PC-3 (cell line): ENCODE data around the gene CD6. TPM values are rescaled to one million over a fixed set of nuclear protein-coding genes. Genes with fewer than 3 reads are reported as not detected.
"Not testable (repeated sequence)": the region's sequence is repeated elsewhere in the genome, so short reads cannot be mapped to it uniquely, and the experiment has no call there.

Experiments
- ATAC-seq: fragments of 200-7000 bp; cut with Tn5 transposase; 2 replicates; pipeline ENCODE4 v1.9.1; 2020; ENCODE audit warnings: mild to moderate bottlenecking, moderate library complexity
- BruUV-seq: library from RNA; stranded (reverse); fragments of 400-500 nt; replicated peaks from 2 replicates; lab custom pipeline; 2021; lab: Mats Ljungman, UMichigan
- CTCF ChIA-PET: fragments of 300-600 bp; sonication (Branson Sonifier 250); formaldehyde crosslinking; loops from one replicate; lab custom pipeline; 2022; ENCODE audit warnings: antibody characterized with exemption; lab: Charles Lee
- POLR2A ChIA-PET: fragments of 300-600 bp; sonication (Branson Sonifier 250); formaldehyde crosslinking; loops from one replicate; lab custom pipeline; 2022; ENCODE audit warnings: antibody characterized with exemption; ENCODE audit not compliant: unreplicated experiment; lab: Charles Lee
- DNase-seq: peaks from one replicate; pipeline ENCODE4 v3.0.0-alpha.2; 2015
- H2AFZ ChIP-seq: fragments of 300-600 bp; sonication (generic); 2 replicates; pipeline ENCODE4 v1.6.0; 2016; ENCODE audit warnings: antibody characterized with exemption, low read length
- H3F3A ChIP-seq: fragments of 300-600 bp; sonication (generic); one replicate; pipeline ENCODE4 v1.6.0; 2017; ENCODE audit warnings: antibody characterized with exemption, low read length, control low read depth, mild to moderate bottlenecking; ENCODE audit not compliant: unreplicated experiment
- H3K27ac ChIP-seq: fragments of 300-600 bp; sonication (generic); 2 replicates; pipeline ENCODE4 v1.5.1; 2016; ENCODE audit warnings: mild to moderate bottlenecking, low read length
- H3K27me3 ChIP-seq: fragments of 300-600 bp; sonication (generic); 2 replicates; pipeline ENCODE4 v1.6.1; 2016; ENCODE audit warnings: low read length, mixed read lengths
- H3K36me3 ChIP-seq: fragments of 300-600 bp; sonication (generic); 2 replicates; pipeline ENCODE4 v1.6.1; 2016; ENCODE audit warnings: low read depth, mixed run types, low read length, mixed read lengths
- H3K4me1 ChIP-seq: fragments of 300-600 bp; sonication (generic); 2 replicates; pipeline ENCODE4 v1.5.1; 2016; ENCODE audit warnings: low read length; ENCODE audit not compliant: insufficient read depth
- H3K4me2 ChIP-seq: fragments of 300-600 bp; sonication (generic); 2 replicates; pipeline ENCODE4 v1.6.0; 2016; ENCODE audit warnings: low read length
- H3K4me3 ChIP-seq: fragments of 300-600 bp; sonication (generic); 2 replicates; pipeline ENCODE4 v1.5.1; 2016; ENCODE audit warnings: mild to moderate bottlenecking, low read length, mixed read lengths
- H3K79me2 ChIP-seq: fragments of 300-600 bp; sonication (generic); 2 replicates; pipeline ENCODE4 v1.6.1; 2017; ENCODE audit warnings: low read length, mixed read lengths
- H3K9ac ChIP-seq: fragments of 300-600 bp; sonication (generic); 2 replicates; pipeline ENCODE4 v1.6.0; 2016; ENCODE audit warnings: mild to moderate bottlenecking, low read length
- H3K9me2 ChIP-seq: fragments of 300-600 bp; sonication (generic); replicated peaks from 2 replicates; pipeline ENCODE4 v1.6.1; 2016; ENCODE audit warnings: mixed run types, low read length, mixed read lengths
- H3K9me3 ChIP-seq: fragments of 300-600 bp; sonication (generic); 2 replicates; pipeline ENCODE4 v1.6.1; 2016; ENCODE audit warnings: low read length, mixed read lengths
- H4K20me1 ChIP-seq: fragments of 300-600 bp; sonication (generic); 2 replicates; pipeline ENCODE4 v1.6.1; 2016; ENCODE audit warnings: low read length, mixed read lengths
- CTCF ChIP-seq: fragments of 300-600 bp; sonication (generic); conservative IDR thresholded peaks from 2 replicates; pipeline ENCODE4 v1.5.1; 2017; ENCODE audit warnings: antibody characterized with exemption, low read depth, mild to moderate bottlenecking, low read length
- EZH2 ChIP-seq: fragments of 300-600 bp; sonication (generic); IDR thresholded peaks from one replicate; pipeline ENCODE4 v1.6.1; 2017; ENCODE audit warnings: antibody characterized with exemption, mild to moderate bottlenecking, low read length; ENCODE audit not compliant: unreplicated experiment
- EZH2phosphoT487 ChIP-seq: fragments of 300-600 bp; sonication (generic); IDR thresholded peaks from 2 replicates; pipeline ENCODE4 v1.6.1; 2018; ENCODE audit warnings: mild to moderate bottlenecking, antibody characterized with exemption, low read length, borderline replicate concordance
- intact Hi-C: fragments of 100-400 bp; cut with micrococcal nuclease; formaldehyde crosslinking; loops from 2 replicates; pipeline ENCODE4 v1.9.0; 2023
- total RNA-seq: library from RNA; depleted of rRNA; stranded (reverse); fragments of >200 nt; gene quantifications from 2 replicates; pipeline ENCODE4 v1.2.3, GENCODE V29; 2014

Gene CD6
- total RNA-seq, 1 experiment from 2014 or later = not detected

- Histone ChIP-seq H3K4me2 (no peak overlapping the region), H3K27ac (no peak overlapping the region), H3K9me3 (no peaks in the 10 kb centered on the region), H3K9me2 (no peaks in the 10 kb centered on the region), H3K4me1 (no peaks in the 10 kb centered on the region), H4K20me1 (no peaks in the 10 kb centered on the region), H3K27me3 (peaks cover 33% of the 10 kb centered on the region), H3K79me2 (no peaks in the 10 kb centered on the region), H3K36me3 (no peaks in the 10 kb centered on the region), H2AFZ (no peak overlapping the region), H3F3A (no peaks in the 10 kb centered on the region), H3K9ac (no peak overlapping the region), H3K4me3 (no peak overlapping the region)
- TF ChIP-seq EZH2phosphoT487 (no peak), CTCF (no peak), EZH2 (no peak)
- no TSS peak for BruUV-seq
- ChIA-PET CTCF (interaction anchor here (1.0 kb wide), 1 partner anchor 56 kb away, joined by 4 read pairs; no protein-coding TSS in a partner anchor), POLR2A (interaction anchor here (0.6 kb wide), 1 partner anchor 15 kb away, joined by 3 read pairs; no protein-coding TSS in a partner anchor)
- intact Hi-C loops = loop anchor here (1.0 kb wide), 3 partner anchors 158 to 216 kb away; no protein-coding TSS in a partner anchor
- ATAC-seq (no peak), DNase-seq (no peak)
Observed at GRCh38 chr11:60970890-60971289, 590 bp upstream of the CD6 start.

DNA sequence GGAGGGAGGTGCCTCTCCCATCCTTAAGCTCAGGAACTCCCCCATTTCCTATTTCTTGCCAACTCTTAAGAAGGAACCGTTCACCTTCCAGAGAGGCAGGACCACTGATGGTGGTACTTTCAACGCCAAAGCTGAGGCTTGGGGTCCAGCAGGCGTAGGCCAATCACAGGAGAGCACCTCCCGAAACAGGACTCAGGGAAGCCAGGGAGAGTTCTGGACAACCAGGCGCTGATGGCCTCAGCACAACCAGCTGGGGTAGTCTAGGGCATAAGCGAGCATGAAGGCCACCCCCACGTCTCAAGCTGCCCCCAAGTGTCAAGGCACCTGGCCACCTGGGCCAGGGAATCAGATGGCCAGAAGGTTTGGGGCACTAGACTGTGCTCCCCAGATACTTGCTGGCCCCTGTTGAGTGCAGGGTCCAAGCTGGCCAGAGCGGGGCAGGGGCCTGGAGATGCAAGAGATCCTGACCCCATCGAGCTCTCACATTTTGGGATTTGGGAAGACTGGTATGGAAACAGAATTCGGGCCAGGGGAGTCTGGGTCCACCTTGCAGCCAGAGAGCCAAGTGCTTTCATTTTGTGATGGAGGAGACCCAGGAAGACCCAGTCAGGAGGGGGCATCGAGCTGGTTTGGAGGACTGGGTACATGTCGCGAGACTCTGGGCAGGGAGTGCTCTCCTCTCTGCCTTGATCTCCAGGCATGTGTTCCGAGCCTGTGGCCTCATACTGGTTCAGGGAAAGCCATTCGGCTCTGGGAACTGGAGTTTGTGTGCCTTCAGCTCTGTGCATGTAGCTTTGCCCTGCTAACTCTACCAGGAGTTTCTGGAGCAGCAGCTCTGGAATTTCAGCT is 926 bp downstream of the CD6 start:
- BruUV-seq = no TSS peak
- Histone ChIP-seq H2AFZ (no peak overlapping the region), H4K20me1 (no peaks in the 10 kb centered on the region), H3K79me2 (no peaks in the 10 kb centered on the region), H3K4me2 (no peak overlapping the region), H3F3A (no peaks in the 10 kb centered on the region), H3K4me1 (no peaks in the 10 kb centered on the region), H3K9me2 (no peaks in the 10 kb centered on the region), H3K4me3 (no peak overlapping the region), H3K27me3 (peaks cover 18% of the 10 kb centered on the region; the same call in 1 of the 2 replicates), H3K27ac (no peak overlapping the region), H3K36me3 (no peaks in the 10 kb centered on the region), H3K9ac (no peak overlapping the region), H3K9me3 (no peaks in the 10 kb centered on the region)
- ChIA-PET CTCF (no interaction called here), POLR2A (no interaction called here)
- no peak for DNase-seq
- ATAC-seq = no peak
- intact Hi-C loops = no loop called here
- TF ChIP-seq CTCF = no peak
- no peak for TF ChIP-seq EZH2phosphoT487
- no peak for TF ChIP-seq EZH2

DNA sequence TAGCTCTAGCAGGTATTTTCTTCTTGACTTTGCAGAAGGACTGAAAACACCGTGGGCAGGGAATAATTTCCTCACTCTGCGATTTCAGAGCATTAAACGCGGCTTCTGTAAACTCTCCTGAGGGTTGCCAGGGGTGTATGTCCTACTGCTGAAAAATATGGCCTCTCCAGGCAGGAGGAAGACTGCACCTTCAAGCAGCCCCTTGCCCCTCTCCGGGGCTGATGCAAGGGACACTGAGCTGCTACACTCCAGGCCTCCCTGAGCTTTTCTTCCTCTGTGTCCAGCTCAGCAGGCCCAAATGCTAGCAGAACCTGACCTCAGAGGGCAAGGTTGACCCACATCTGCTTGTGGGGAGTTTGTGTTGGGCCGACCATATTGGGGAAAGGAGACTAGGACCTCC is 2.2 kb downstream of the CD6 start:
- no peak overlapping the region for H2AFZ ChIP-seq
- TF ChIP-seq CTCF = no peak
- TF ChIP-seq EZH2phosphoT487 = no peak
- TF ChIP-seq EZH2 = no peak
- POLR2A ChIA-PET = interaction anchor here (0.6 kb wide), 1 partner anchor 358 kb away, joined by 3 read pairs; no protein-coding TSS in a partner anchor
- no peaks in the 10 kb centered on the region for H3K9me3 ChIP-seq
- no peak for DNase-seq
- H3K27ac ChIP-seq = no peak overlapping the region
- H3K79me2 ChIP-seq = no peaks in the 10 kb centered on the region
- H3F3A ChIP-seq = no peaks in the 10 kb centered on the region
- intact Hi-C loops = no loop called here
- peaks cover 14% of the 10 kb centered on the region; the same call in 1 of the 2 replicates for H3K27me3 ChIP-seq
- BruUV-seq = no TSS peak
- CTCF ChIA-PET = interaction anchor here (0.7 kb wide), 1 partner anchor 12 kb away, joined by 3 read pairs; no protein-coding TSS in a partner anchor
- H3K36me3 ChIP-seq = no peaks in the 10 kb centered on the region
- ATAC-seq = no peak
- H3K9me2 ChIP-seq = no peaks in the 10 kb centered on the region
- H3K4me1 ChIP-seq = no peaks in the 10 kb centered on the region
- no peak overlapping the region for H3K9ac ChIP-seq
- no peak overlapping the region for H3K4me3 ChIP-seq
- H3K4me2 ChIP-seq = no peak overlapping the region
- no peaks in the 10 kb centered on the region for H4K20me1 ChIP-seq

- H3K4me2 ChIP-seq, ATAC-seq, H3K9ac ChIP-seq, H2AFZ ChIP-seq, H3K27ac ChIP-seq, H4K20me1 ChIP-seq, DNase-seq, H3K36me3 ChIP-seq, H3K4me3 ChIP-seq, BruUV-seq, H3K9me2 ChIP-seq, H3K4me1 ChIP-seq, H3F3A ChIP-seq, H3K9me3 ChIP-seq, intact Hi-C loops, H3K79me2 ChIP-seq: not testable (repeated sequence)
- ChIA-PET POLR2A (interaction anchor here (0.6 kb wide), 1 partner anchor 358 kb away, joined by 3 read pairs; no protein-coding TSS in a partner anchor), CTCF (interaction anchor here (0.7 kb wide), 1 partner anchor 12 kb away, joined by 3 read pairs; no protein-coding TSS in a partner anchor)
- peaks cover 14% of the 10 kb centered on the region; the same call in 1 of the 2 replicates for H3K27me3 ChIP-seq
Observed at GRCh38 chr11:60974316-60974715, 2.8 kb downstream of the CD6 start.
